GM03348 (cell line): ENCODE measurements around the gene TBXAS1.
"Not testable (repeated sequence)": the region's sequence is repeated elsewhere in the genome, so short reads cannot be mapped to it uniquely, and the experiment has no call there.

Experiments used
- DNase-seq: peaks from one replicate; pipeline ENCODE4 v3.0.0; 2012; ENCODE audit warnings: low spot score

Gene TBXAS1

DNA sequence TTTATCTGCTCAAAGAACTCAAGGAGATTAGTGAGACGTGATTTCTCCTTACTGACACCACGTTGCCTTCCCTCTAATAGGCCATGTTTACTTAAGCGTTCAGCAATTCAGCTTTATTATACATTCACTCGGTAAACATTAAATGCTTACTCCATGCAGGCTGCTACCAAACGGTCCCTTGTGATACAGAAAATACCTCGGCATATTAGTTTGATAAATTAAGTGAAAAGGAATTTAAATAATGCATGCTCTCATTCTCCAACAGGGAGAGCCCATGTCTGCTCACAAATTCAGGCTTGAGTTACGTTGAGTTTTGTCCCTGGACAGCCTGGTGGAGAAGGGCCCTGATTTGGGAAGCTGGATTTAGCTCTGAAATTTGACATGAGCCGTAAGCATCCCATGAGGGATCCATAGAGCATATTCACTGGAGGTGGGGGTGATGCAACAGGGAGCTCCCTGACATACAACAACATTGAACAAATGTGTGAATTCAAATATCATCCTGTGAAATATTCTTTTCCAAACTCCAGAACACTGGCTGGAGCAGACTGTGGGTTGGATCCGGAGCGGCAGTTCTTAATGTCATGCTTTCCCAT lies 86.3 kb downstream of the TBXAS1 start:
- DNase-seq, result no peak

DNA sequence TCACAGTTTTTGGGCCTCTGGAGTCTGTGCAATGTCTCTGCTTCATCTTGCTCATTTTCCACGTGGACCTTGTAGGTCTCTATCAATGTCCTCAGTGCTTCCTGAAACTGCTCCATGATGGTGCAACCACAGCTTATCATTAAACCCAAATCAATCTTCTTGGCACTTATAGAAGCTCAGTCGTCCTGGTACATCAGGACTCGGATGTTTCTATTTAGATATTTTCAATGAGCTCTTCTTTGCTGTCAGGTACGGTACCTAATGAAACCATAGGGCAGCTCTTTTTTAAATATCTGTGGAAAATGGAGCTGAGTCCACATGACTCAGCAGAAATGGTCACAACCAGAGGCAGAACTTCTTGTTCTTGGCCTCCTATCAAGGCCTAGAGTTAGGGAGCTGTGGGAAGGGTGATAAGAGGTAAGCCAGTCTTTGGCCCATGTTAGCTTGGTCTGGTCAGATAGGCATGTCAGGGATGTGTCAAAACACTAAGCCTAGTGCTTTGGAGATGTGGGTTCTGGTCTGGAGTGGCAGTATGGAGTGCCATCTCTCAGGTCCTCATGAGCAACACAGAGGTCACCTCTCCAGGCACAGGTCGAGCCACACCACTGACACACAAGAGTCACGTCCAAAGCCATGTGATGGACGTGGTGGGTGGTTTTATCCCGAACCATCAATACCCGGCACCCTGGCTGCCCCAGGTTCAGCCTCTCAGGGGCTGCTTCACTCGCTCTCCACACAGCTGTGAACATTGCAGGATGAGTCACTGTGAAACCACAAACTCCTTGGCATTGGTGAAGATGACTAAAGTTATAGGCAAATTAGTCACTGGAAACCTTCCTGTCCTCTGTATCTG lies 87.0 kb downstream of the TBXAS1 start:
- peak; percentile 94 for DNase-seq

DNA sequence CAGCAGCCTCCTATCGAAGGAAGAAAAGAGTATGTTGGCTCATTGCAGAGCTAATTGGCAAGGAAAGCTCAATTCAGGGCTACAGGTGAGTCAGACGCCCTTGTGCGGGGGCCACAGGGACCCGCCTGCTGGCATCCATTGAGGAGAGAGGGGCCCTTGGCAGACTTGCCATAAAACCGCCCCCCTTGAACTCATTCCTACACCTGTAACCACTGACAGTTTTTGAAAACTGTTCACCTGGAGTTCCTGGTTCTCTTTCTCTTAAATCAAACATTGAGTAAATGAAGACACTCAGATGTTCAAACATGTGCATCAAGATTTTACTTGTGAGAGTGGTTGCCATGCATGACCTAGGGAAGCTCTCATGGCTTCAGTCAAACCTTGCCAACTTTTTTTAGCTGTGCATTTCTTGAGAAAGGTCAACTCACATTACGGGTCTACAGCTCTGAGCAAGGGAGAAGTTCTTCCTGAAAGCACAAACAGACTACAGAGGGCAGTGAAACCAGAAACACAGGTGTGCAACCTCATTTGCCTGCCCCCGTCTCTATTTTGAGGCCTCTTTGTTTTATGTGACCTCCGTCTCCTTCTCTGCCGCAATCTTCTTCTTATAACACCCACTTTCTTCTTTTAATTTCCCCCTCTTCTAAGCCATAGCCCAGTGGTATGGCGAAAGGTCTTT lies 87.8 kb downstream of the TBXAS1 start:
- DNase-seq, result no peak

DNA sequence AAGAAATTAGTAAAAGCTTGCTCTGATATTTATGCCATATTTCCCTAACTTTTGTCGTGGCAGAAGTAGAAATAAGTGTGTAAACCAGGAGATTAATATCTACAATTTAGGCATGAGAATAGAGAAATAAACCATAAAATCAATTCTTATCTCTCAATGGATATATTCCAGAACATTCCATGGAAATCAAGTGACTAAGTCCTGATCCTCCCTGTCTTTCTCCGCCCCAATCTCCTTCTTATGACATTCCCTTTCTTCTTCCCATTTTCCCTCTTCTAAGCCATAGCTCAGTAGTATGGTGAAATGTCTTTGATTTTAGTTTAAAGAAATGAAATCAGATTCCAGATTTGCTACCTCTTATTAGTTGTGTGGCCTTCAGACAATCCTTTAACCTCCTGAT lies 88.8 kb downstream of the TBXAS1 start:
- no peak for DNase-seq

DNA sequence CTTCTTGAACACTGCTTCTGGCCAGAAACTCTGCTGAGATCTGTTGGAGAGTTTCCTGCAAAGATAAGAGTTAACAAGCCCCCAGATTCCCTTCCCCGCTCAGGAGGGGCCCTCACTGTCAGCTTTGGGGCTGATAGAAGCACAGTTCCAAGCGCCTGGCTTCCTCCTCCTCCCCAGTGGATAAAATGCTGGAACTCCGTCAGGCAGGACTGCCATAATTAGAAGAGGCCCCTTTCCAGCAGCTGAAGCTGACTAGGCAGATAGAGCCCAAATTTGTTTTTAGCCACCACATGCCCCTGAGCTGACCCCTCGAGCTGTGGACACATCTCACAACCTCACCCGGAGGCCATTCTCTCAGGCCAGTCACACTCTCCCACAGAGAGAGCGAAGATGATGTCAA lies 89.4 kb downstream of the TBXAS1 start:
- no peak for DNase-seq

DNA sequence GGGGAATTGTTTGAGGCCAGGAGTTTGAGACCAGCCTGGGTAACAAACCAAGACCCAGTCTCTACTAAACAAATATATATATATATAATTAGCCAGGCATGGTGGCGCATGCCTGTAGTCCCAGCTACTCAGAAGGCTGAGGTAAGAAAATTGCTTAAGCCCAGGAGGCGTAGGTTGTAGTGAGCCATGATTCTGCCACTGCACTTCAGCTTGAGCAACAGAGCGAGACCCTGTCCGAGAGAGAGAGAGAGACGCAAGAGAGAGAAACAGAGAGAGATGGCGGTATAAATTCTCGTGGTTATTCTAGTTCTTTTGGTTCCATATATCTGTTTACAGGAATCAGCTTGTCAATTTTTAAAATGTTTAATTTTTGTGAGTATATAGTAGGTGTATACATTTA lies 94.0 kb downstream of the TBXAS1 start:
- no peak for DNase-seq

DNA sequence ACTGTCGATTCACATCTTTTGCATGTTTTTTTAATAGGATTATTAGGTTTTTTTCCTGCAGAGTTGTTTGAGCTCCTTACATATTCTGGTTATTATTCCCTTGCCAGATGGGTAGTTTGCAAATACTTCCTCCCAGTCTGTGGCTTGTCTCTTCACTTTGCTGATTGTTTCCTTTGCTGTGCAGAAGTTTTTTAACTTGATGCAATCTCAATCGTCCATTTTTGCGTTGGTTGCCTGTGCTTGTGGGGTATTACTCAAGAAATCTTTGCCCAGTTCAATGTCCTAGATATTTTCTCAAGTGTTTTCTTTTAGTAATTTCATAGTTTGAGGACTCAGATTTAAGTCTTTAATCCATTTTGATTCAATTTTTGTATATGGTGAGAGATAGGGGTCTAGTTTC lies 95.4 kb downstream of the TBXAS1 start:
- DNase-seq, result no peak

DNA sequence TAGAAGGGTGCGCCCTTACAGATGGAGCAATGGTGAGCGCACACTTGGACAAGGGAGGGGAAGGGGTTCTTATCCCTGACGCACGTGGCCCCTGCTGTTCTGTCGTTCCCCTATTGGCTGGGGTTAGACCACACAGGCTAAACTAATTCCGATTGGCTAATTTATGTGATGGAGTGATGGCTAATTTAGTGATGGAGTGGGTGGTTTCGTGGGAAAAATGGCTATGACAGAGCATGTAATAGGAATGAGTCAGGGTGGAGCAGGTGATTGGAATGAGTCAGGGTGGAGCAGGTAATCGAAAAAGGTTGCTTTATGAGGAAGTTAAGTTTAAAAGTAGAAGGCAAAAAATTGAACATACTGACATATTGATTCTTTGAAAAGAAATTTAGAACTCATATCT lies 100.2 kb downstream of the TBXAS1 start:
- not testable (repeated sequence) for DNase-seq

DNA sequence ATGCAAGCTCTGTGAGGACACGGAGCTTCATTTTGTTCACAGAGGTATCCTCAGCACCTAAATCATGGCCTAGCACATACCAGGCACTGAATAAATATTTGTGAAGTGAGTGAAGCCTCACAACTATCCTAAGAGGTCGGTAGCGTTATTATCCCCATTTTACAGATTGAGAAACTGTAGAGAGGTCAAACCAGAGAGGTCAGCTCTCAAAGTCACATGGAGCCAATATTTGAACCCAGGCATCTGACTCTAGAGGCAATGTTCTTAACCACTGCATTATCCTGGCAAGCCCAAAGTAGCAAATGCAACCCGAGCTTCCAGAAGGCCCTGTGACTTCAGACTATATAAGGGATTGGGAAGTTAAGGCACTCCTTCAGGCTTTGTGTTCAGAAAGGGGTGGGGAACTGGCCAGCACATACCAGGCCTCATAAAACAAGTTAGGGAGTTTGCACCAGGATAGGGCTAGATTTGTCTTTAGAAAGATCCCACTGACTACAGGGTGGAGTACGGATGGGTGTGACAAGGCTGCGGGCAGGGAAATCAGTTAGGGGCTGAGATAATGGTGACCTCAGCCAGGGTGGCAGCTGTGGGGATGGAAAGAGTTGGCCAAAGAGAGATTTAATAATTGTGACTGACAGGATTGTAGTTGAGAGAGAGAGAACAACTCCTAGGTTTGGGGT lies 101.4 kb downstream of the TBXAS1 start:
- no peak for DNase-seq

DNA sequence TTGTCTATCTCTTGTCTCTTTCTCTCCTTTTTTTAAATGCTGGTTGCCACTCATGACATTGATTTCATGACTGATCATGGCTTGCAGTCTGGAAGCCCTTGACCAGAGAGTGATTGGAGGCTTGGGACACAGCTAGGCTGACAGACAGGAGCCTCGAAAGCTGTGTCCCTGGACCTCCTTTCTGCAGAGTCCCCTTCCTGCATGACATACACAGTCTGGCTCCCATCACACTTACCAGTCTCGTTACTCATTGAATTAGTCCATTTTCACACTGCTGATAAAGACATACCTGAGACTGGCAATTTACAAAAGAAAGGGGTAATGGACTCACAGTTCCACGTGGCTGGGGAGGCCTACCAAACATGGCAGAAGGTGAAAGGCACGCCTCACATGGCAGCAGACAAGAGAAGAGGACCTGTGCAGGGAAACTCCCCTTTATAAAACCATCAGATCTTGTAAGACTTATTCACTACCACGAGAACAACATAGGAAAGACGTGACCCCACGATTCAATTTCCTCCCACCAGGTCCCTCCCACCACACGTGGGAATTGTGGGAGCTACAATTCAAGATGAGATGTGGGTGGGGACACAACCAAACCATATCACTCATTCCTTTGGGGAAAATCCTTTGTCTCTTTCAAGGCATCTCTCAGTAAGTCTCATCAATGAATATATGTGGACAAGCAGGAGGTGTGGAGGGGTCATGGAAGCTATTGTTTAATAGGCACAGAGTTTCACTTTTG lies 102.3 kb downstream of the TBXAS1 start:
- DNase-seq, result no peak

DNA sequence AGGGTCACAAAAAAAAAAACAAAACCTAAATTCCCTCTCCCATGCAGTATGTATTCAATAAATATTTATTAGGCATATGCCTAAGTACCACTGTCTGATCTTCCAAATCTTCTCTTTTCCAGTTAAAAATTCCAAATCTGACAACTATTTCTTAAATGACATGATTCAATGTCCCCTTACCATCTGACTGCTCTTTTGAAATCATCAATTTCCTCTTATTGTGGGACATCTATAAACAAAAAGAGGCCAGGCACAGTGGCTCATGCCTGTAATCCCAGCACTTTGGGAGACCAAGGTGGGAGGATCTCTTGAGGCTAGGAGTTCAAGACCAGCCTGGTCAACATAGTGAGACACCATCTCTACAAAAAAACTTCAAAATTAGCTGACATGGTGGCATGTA lies 103.5 kb downstream of the TBXAS1 start:
- DNase-seq, result no peak

DNA sequence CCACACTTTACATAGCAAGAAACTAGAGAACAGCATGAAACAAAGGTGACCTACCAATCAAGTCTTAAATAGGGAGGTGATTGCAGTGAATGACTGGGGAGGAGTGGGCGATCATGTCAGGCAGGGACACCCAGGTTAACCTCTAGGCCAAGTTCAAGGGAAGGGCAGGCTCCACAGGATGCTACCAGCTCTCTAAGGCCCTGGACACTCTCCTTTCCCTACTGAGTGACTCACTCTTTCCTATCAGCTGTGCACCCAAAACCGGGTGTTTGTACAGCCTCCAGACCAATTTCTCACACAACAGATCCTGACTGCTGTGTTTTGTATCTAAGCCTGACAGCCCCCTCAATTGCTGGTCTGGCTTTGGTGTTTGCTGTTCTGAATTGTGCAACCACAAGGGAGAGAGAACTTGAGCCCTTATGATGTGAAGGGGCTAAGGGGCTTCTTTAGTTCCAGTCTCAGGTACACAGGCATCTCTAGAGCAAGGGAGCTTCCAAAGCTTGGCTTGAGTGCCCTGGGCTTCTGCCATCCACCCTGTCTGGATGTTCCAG lies 107.8 kb downstream of the TBXAS1 start:
- DNase-seq, result peak; percentile 78

DNA sequence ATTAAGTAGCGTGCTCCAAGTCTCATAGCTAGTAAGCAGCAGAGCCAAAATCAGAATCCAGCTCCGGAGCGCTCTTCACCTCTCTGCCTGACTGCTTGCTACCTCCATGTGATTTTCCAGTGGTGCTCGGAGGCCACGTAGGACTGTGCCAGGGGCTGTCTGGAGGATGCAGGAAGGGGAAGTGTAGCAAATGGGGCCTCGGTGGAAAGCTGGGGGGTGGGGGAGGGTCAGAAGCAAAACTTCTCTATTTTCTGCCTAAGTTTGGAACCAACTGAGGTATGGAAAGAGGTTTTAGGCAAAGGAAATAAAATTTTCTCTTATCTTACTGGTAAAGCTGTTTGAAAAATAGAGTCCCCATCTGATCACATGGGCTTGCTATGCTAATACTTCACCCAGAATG lies 108.7 kb downstream of the TBXAS1 start:
- DNase-seq, result no peak

DNA sequence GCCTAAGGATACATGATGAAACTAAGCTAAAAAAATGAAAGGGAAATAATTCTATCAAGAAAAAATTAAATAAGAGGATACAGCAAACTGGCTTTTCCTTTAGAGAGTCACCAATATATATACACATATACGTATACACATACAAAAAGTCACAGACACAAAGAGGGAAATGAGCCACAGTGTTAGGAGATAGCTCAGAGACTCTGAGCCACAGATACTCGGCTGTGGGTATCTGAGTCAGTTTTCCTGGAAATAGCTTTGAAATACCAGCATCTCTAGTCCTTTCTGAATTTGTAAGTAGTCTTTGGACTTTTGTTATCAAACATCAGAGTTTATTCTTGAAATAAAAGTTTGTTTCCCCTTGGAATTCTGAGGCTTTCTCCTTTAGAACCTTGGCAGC lies 111.8 kb downstream of the TBXAS1 start:
- DNase-seq, result no peak

DNA sequence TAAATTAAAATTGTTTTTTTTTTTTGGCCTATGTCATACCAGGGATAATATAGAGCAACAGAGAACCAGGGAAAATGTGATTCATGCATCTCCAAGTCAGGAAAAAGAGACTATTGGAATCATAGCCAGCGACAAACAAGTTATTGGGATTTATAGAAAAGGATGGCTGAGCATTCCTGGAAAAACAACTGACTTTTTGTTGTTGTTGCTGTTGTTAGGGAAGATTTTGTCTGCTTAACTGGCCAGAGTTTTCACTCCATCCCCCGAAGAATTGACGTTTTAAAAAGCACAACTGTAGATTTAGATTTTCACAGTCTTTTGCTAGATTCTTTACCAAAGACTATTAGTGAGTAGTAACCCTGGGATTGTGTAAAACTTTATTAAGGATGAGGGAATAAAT lies 112.4 kb downstream of the TBXAS1 start:
- DNase-seq, result no peak

DNA sequence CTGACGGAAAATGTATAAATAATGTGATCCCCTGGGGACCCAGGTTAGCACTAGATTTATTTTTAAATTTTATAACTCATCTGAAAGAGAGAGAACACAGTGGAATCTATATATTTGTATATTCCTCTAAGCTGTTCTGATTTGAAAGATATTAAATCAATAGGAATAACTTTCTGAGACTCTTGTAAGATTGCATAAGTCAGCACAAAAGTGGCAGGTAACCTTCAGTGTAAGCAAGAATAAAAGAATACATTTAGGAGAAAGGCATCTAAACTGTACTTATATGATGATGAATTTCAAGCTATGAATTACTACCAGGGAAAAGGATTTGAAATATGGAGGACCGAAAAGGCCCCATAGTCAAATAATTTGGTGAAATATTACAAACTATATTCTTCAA lies 112.8 kb downstream of the TBXAS1 start:
- no peak for DNase-seq

DNA sequence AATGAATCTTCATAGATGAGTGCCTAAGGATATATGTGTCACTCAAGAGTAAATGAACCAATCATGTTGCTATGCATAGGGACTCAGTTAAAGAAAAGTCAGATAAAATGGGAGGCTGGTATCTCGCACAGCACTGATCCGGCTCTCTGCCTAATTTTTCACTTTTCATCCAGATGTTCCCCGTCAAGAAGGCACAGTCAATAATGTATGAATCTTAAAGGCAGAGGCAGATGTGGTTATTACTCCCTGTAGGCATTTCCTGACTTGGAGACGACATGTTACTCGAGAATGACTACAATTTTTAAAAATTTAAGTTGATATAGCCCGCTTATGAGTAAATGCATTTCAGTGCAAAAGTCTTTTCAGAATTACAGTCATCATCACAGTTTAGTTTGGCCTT lies 113.6 kb downstream of the TBXAS1 start:
- DNase-seq, result no peak

DNA sequence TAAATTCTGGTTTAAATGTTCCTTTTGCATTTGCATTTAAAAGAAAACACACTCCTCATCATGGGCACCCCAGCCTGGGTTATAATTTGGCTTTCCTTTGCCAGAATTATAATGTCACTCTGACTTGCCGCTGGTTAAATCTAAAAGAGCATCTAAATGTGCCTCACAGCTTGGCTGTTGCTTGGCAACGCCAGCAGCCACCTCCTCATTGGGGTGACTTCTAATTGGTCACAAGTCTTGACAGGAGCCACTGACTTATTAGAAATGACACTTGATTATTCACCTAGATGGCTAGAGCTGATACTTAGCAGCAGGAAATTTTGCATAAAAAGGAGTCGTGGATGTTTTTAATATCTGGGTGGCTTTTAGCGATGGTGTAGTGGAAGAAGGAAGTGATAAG lies 114.3 kb downstream of the TBXAS1 start:
- no peak for DNase-seq

DNA sequence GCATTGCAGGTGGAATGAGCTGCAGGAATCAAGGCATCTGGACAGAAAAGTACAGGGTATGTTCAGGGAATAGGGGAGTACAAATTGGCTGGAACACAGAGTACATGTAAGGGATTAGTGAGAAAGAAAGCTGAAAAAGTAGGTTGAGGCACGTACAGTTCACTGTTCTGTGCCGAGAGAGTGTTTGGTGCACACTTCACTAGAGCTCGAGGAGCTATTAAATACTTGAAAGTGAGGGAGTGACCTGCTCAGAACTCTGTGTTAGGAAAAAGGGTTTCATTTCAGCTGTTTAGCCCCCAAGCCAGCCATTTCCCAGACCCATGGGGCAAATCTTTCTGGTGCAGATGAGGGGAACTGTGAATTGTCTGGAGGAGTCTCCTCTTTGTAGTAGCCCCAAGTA lies 115.2 kb downstream of the TBXAS1 start:
- no peak for DNase-seq

DNA sequence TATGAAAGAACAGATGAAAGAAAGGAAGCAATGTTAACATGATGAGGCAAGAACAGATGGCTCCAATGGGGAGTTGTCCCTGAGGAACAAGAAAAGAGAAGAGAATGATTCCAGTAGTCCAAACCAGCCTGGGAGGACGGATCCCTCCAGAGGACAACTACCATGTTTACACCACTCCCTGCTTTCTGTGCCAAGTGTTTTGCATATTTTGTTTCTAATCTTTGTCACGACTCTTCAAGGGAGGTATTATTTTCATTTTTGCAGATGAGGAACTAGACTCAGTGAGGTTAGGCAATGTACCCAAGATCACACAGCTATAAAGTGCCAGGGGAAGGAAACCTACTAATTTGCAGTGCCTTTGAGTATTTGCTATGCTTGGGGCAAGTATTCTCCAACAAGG lies 117.5 kb downstream of the TBXAS1 start:
- no peak for DNase-seq

DNA sequence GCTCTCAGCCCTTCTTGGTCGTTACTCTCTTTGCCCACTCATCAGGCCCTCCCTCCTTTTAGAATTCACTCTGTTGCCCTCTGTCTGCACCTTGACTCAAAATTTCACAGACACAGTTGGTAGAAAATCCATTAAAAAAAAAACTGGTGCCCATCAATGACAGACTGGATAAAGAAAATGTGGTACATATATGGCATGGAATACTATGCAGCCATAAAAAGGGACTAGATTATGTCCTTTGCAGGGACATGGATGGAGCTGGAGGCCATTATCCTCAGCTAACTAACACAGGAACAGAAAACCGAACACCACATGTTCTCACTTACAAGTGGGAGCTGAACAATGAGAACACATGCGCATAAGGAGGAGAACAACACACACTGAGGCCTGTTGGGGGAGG lies 118.0 kb downstream of the TBXAS1 start:
- no peak for DNase-seq

DNA sequence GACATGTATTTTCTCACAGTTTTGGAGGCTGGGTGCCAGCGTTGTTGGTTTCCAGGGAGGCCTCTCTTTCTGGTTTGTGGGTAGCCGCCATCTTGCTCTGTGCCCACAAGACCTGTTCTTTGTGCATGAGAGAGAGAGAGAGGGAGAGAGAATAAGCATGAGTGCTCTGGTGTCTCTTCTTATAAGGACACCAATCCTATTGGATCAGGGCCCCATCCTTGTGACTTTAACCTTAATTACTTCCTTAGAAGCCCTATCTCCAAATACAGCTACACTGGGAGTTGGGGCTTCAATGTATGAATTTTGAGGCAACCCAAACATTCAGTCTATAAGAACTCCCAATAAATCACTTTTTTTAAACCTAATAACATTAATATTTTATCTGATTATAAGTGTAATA lies 119.1 kb downstream of the TBXAS1 start:
- DNase-seq, result no peak
